ENCODE data around the gene KLHL26.
A peak's percentile ranks its signal among the peaks of the same experiment; 100 is the strongest.

Gene KLHL26

DNA sequence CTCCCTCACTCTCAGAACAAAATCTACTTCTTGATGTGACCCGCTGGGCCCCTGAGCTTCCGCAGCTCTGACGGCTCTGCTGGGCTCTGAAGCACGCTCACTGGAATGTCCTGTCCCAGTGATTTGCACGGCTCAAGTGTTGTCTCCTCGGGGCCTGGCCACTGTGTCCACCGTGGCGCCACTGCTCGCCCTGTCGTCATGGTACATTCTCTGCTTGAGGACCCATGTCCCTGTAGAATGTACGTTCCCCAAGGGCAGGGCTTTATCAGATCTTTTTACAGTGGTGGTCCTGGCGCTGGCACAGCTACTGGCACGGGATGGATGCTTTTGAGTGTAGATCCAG, 12.1 kb downstream of the KLHL26 start:
- Histone ChIP-seq H3K4me3 (peak overlapping the region; percentile 51), H3K4me1 (peaks cover 87% of the 10 kb centered on the region), H3K36me3 (no peaks in the 10 kb centered on the region), H3K27me3 (no peaks in the 10 kb centered on the region), H3K9me3 (no peaks in the 10 kb centered on the region), H3K4me2 (peak overlapping the region; percentile 98), H4K20me1 (peaks cover 89% of the 10 kb centered on the region), H3K9ac (peak overlapping the region; percentile 63; the same call in 1 of the 2 replicates), H3K27ac (peak overlapping the region; percentile 61)
- no peak for TF ChIP-seq Cebpa-rat (IDR thresholded peaks at IDR 0.05)

DNA sequence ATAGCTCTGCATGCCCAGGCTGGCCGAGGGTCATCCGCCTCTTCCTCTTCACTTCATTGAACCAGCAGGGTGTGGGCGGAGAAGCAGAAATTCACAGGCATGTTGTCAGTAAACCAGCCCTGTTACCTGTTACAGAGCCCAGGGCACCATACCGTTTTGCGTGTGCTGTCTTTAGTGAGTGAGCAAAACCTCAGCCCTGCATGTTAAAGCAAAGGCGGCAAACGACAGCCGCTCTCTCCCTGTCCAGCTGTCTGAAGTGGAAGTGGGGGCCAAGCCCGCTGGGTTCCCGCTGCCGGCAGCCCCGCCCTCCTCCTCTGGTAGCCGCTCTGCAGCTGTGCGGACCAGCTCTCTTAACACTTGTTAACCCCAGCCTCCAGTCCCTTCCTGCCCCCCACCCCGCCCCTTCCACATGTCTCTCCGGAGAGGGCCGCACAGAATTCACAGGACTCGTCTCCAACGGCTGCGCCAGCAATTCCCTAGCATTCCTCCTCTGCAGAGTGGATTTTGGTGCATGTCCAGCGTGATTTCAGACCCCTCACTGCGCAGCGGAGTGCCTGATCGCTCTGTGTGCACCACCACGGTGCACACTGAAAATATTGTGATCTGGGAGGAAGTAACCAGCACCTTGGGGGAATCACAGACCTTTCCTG, 12.7 kb downstream of the KLHL26 start:
- Histone ChIP-seq H3K27ac (peak overlapping the region; percentile 76), H3K4me2 (peak overlapping the region; percentile 98), H3K9me3 (no peaks in the 10 kb centered on the region), H3K36me3 (no peaks in the 10 kb centered on the region), H3K4me1 (peaks cover 81% of the 10 kb centered on the region), H3K4me3 (peak overlapping the region; percentile 51), H3K27me3 (no peaks in the 10 kb centered on the region), H4K20me1 (peaks cover 84% of the 10 kb centered on the region), H3K9ac (peak overlapping the region; percentile 63)
- TF ChIP-seq Cebpa-rat (IDR thresholded peaks at IDR 0.05) = no peak

DNA sequence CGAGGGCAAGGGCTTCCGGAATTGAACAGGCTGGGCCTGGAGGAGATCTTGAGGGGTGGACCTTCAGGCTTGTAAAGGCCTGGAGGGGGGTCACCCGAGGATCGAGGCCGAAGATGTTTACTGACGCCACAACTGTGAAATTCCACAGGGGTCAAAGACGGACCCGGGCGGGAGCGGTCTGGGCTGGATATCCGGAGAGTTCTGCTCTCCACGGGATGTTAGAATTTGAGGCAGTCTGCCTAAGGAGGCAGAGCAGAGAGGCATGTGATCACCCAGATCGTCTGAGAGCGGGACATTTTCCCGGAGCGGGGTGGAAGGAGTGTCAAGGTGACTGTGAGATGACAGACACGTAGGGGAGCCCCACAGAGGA, 13.2 kb downstream of the KLHL26 start:
- Histone ChIP-seq H4K20me1 (peaks cover 84% of the 10 kb centered on the region), H3K9me3 (no peaks in the 10 kb centered on the region), H3K36me3 (no peaks in the 10 kb centered on the region; the same call in 1 of the 2 replicates), H3K27me3 (no peaks in the 10 kb centered on the region), H3K4me2 (peak overlapping the region; percentile 98), H3K4me3 (peak overlapping the region; percentile 51), H3K9ac (peak overlapping the region; percentile 57), H3K27ac (peak overlapping the region; percentile 76), H3K4me1 (peaks cover 76% of the 10 kb centered on the region)
- no peak for TF ChIP-seq Cebpa-rat (IDR thresholded peaks at IDR 0.05)

DNA sequence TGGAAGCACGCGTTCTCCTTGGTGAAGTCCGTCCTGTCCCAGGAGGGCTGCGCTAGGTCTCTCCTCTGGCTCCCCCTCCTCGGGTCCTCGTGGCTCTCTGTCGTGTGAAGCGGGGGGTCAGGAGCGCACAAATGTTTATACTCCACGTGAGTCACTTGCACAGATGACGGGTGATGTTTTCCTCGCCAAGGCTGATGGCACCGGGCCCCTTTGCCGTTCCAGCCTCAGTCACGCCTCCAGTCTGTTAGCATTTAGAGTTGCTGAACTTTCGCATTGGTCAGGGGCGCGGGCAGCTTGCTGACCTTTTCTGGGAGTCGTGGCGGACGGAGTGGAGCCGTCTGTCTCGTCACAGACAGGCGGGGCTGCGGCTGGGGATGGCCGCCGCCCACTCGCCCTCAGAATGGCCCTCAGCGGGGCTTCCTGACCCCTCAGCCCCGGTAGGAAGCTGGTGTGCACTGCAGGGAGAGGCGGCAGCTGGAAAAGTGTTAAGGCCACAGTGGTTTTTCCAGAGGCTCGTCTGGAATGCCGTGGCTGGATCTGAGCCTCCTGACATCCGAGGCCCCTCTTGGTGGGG, 13.7 kb downstream of the KLHL26 start:
- no peak for TF ChIP-seq Cebpa-rat (IDR thresholded peaks at IDR 0.05)
- Histone ChIP-seq H3K4me1 (peaks cover 73% of the 10 kb centered on the region), H3K36me3 (no peaks in the 10 kb centered on the region; the same call in 1 of the 2 replicates), H3K4me2 (peak overlapping the region; percentile 98), H3K9me3 (no peaks in the 10 kb centered on the region), H3K27ac (peak overlapping the region; percentile 76), H3K27me3 (no peaks in the 10 kb centered on the region), H3K9ac (peak overlapping the region; percentile 57; the same call in 1 of the 2 replicates), H4K20me1 (peaks cover 84% of the 10 kb centered on the region), H3K4me3 (peak overlapping the region; percentile 51; the same call in 1 of the 2 replicates)

DNA sequence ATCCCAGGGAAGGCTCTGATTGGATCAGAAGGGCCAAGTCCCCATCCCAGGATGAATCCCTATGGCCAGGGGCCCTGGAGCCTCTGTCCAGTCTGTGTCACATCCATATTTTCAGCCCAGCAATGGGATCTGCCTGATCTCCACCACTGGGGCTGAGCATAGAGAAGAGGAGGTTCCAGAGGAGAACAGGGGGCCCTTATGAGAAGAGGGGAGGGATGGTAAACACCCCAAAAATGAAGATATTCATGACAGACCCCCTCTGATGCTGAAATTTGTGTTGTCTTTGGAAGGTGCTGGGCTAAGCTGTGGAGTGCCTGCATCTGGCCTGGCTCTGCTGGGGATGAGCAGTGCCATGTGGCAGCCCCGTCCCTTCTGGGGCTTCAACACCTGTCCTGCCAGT, 14.5 kb downstream of the KLHL26 start:
- H3K9ac ChIP-seq = no peak overlapping the region
- H3K4me3 ChIP-seq = no peak overlapping the region
- peaks cover 73% of the 10 kb centered on the region for H3K4me1 ChIP-seq
- no peak overlapping the region; the same call in 1 of the 2 replicates for H3K27ac ChIP-seq
- H3K4me2 ChIP-seq = peak overlapping the region; percentile 98
- H3K36me3 ChIP-seq = no peaks in the 10 kb centered on the region; the same call in 1 of the 2 replicates
- peaks cover 84% of the 10 kb centered on the region for H4K20me1 ChIP-seq
- H3K27me3 ChIP-seq = no peaks in the 10 kb centered on the region
- no peaks in the 10 kb centered on the region for H3K9me3 ChIP-seq
- TF ChIP-seq Cebpa-rat (IDR thresholded peaks at IDR 0.05) = no peak

DNA sequence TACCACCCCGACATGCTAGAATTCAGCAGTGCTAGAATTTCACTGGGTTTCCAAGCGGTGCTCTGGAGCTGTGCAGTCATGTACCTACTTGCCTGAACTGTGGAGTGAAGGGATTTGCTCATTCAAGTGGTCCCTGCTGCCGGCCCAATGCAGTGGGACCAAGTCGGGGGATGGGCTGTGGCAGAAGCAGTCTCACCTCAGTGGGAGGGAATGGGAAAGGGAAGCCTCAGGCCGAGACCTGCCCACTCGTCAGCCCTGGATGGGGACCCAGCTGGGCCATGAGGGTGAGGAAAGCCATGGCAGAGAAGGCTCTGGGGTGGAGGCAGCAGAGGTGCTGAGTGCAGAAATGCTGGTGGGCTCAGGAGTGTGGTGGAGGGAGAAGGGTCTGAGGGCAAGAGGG, 14.9 kb downstream of the KLHL26 start:
- Histone ChIP-seq H3K36me3 (no peaks in the 10 kb centered on the region; the same call in 1 of the 2 replicates), H3K4me3 (no peak overlapping the region), H3K9me3 (no peaks in the 10 kb centered on the region), H3K4me1 (peaks cover 72% of the 10 kb centered on the region), H3K27ac (no peak overlapping the region; the same call in 1 of the 2 replicates), H3K27me3 (no peaks in the 10 kb centered on the region), H4K20me1 (peaks cover 83% of the 10 kb centered on the region), H3K4me2 (peak overlapping the region; percentile 98), H3K9ac (no peak overlapping the region)
- TF ChIP-seq Cebpa-rat (IDR thresholded peaks at IDR 0.05) = no peak

DNA sequence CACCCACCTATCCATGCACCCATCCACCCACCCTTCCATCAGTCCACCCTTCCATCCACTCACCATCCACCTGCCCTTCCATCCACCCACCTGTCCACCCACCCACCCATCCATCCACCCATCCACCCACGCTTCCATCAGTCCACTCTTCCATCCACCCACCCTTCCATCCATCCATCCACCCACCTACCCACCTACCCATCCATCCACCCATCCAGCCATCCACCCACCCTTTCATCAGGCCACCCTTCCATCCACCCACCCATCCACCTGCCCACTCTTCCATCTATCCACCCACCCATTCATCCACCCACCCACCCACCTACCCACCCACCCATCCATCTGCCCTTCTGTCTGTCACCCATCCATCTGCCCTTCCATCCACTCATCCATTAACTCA, 17.0 kb downstream of the KLHL26 start:
- TF ChIP-seq Cebpa-rat (IDR thresholded peaks at IDR 0.05) = no peak
- no peaks in the 10 kb centered on the region for H3K9me3 ChIP-seq
- no peak overlapping the region for H3K4me3 ChIP-seq
- no peaks in the 10 kb centered on the region for H3K27me3 ChIP-seq
- no peak overlapping the region for H3K27ac ChIP-seq
- peaks cover 84% of the 10 kb centered on the region for H4K20me1 ChIP-seq
- no peak overlapping the region for H3K9ac ChIP-seq
- no peak overlapping the region for H3K4me2 ChIP-seq
- H3K4me1 ChIP-seq = peaks cover 72% of the 10 kb centered on the region
- no peaks in the 10 kb centered on the region; the same call in 1 of the 2 replicates for H3K36me3 ChIP-seq

DNA sequence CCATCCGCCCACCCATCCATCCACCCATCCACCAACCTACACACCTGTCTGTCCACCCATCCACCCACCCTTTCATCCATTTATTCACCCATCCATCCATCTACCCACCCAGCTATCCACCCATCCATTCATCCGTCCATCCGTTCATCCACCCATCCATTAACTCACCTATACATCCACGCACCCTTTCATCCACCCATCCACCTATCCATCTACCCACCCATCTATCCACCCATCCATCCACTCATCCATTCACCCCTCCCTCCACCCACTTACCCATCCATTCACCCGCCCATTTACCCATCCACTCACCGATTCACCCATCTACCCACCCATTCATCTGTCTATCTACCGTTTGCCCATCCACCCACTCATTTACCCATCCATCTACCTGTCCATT, 17.6 kb downstream of the KLHL26 start:
- no peak overlapping the region for H3K27ac ChIP-seq
- H3K9me3 ChIP-seq = no peaks in the 10 kb centered on the region
- TF ChIP-seq Cebpa-rat (IDR thresholded peaks at IDR 0.05) = no peak
- peaks cover 72% of the 10 kb centered on the region for H3K4me1 ChIP-seq
- H3K9ac ChIP-seq = no peak overlapping the region
- H4K20me1 ChIP-seq = peaks cover 84% of the 10 kb centered on the region
- no peaks in the 10 kb centered on the region for H3K27me3 ChIP-seq
- no peak overlapping the region for H3K4me3 ChIP-seq
- H3K36me3 ChIP-seq = no peaks in the 10 kb centered on the region; the same call in 1 of the 2 replicates
- no peak overlapping the region for H3K4me2 ChIP-seq

DNA sequence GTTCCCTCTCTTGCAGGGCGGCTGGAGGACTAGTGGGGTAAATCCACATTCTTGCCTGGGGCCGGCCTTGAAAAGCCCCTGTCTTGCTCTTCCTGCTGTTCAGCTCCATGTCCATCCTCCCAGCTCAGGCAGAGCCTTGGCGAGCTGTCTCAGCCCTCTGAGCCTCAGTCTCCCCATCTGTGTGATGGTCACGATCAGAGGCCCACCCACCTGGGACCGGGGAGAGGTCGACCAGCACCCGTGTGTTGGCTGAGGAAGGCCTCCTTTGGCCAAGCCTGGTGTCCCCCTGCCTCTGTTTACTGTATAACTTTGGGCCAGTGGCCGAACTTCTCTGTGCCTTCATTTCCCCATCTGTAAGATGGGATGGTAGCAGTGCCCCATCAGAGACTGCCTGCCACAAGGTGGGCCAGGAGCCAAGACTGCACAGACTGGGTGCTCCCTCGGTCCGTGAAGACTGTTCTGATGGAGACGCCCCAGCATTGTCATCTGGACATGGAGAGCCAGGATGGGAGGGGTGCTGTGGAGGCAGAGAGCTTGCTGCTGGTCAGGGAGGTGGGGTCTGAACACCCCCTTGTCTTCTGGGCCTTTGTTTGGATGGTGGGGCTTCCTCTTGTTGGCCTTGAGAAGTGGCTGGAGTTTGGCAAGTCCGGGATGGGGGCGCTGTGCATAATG, 18.5 kb downstream of the KLHL26 start:
- H3K4me1 ChIP-seq = peaks cover 72% of the 10 kb centered on the region
- H3K4me3 ChIP-seq = no peak overlapping the region
- no peak overlapping the region for H3K27ac ChIP-seq
- TF ChIP-seq Cebpa-rat (IDR thresholded peaks at IDR 0.05) = no peak
- H3K4me2 ChIP-seq = 0 out of 2 replicates have a peak overlapping the region, but pooled peaks have one; percentile 37
- H3K27me3 ChIP-seq = no peaks in the 10 kb centered on the region
- H3K9ac ChIP-seq = no peak overlapping the region
- H3K36me3 ChIP-seq = no peaks in the 10 kb centered on the region; the same call in 1 of the 2 replicates
- H4K20me1 ChIP-seq = peaks cover 84% of the 10 kb centered on the region
- H3K9me3 ChIP-seq = no peaks in the 10 kb centered on the region
